GM18861 (cell line): ENCODE measurements around the gene KRT31.
"Not testable (repeated sequence)": the region's sequence is repeated elsewhere in the genome, so short reads cannot be mapped to it uniquely, and the experiment has no call there.

Source experiments
- ATAC-seq: cut with Tn5 transposase; IDR thresholded peaks from one replicate; pipeline ENCODE4 v1.9.1; 2021; ENCODE audit not compliant: unreplicated experiment

The KRT31 gene

DNA sequence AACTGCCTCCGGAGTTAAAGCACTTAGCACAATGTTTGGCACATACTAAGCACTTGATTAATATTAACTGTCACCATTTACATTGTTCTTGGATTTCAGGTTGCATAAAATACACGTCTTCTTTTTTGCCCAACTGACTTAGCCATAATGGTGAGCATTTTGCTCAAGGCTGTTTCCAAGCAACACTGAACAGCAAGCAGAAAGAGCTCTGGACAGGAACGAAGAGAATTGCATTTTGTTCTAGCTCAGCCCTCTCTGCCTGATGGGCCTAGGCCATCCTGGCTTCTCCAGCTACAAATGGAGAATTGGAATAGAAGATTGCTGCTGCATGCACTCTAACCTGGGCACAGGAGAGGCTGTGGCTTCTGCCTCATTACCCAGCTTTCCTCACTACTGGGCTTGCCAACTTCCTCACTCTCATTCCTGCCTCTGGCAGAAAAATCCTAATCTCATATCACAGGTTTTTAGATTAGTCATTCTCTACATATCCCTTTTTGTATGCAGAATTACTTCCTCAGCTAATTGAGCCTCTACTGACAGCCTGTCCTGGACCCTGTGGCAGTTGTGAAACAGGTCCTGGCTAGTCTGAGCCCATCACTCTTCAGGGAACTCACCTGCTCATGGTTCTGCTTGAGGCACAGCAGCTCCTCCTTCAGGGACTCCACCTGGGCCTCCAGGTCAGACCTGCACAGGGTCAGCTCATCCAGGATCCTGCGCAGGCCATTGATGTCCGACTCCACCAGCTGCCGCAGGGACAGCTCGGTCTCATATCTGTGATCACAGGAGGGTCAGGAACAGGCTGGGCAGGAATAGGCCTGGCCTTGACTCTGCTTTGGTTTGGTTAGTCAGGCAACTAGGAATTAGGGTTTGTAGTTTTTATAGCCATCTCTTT is 49.3 kb downstream of the KRT31 start:
- no peak for ATAC-seq

DNA sequence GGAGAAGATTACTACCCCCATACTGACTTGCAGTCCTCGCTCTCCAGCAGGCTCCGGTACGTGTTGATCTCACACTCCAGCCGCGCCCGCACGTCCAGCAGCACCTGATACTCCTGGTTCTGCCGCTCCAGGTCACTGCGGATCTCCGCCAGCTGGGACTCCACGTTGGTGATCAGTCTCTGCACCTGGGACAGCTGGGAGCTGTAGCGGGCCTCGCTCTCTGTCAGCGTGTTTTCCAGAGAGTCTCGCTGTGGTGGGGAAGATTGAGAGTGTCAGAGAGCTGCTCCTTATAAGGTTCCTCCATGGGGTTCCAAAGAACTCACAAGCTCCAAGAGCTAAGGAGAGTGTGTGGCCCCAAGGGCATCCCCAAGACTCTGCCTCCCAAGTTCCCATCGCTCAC is 51.0 kb downstream of the KRT31 start:
- ATAC-seq, result not testable (repeated sequence)

DNA sequence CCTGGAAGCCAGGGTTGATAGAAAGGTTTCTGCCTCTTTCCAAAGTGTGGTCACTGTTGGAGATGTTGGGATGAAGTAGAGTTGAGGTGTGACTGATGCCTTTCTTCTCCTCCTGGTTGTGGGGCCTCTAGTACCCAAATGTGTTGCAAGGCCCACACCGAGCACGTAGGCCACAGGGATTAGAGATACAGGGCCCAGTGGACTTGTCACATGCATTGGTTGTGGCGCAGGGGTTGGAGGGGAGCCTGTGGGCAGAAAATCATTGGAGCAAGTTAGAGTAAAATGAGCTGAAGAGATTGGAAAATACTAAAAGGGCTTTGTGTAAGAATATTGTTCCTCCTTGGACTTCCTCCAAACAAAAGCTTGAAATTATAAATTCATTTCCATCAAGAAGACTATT is 51.4 kb downstream of the KRT31 start:
- no peak for ATAC-seq
